ENCODE measurements around the gene SNAPC2. TPM values are rescaled to one million over a fixed set of nuclear protein-coding genes. Genes with fewer than 3 reads are reported as not detected.
A peak's percentile ranks its signal among the peaks of the same experiment; 100 is the strongest.

The SNAPC2 gene
- total and polyA plus RNA-seq, 2 of the 13 experiments (the other 11 are each of a cell fraction or from before 2014, with no cell fraction given), result 10.2 to 12.7 TPM

- TF ChIP-seq ZNF333 (CRISPR knock-in tag; IDR thresholded peaks at IDR 0.05; ENCODE audit: borderline replicate concordance), result no peak
- TF ChIP-seq ARID3A (IDR thresholded peaks at IDR 0.05; ENCODE audit: low read depth, low read length), result no peak
- TF ChIP-seq ESRRA (CRISPR knock-in tag; IDR thresholded peaks at IDR 0.05; ENCODE audit: low read depth), result no peak; the same call in none of the 2 replicates
- no peak for TF ChIP-seq RNF219 (CRISPR knock-in tag; IDR thresholded peaks at IDR 0.05)
- TF ChIP-seq MYPOP (CRISPR knock-in tag; IDR thresholded peaks at IDR 0.05), result peak; percentile 66; the same call in 1 of the 2 replicates
- no peak for TF ChIP-seq NRL (CRISPR knock-in tag; IDR thresholded peaks at IDR 0.05; ENCODE audit: borderline replicate concordance)
- no peak for TF ChIP-seq SSRP1 (CRISPR knock-in tag; IDR thresholded peaks at IDR 0.05)
- TF ChIP-seq CREBL2 (CRISPR knock-in tag; IDR thresholded peaks at IDR 0.05; ENCODE audit: borderline replicate concordance), result peak; percentile 67; the same call in 1 of the 2 replicates
- peak; percentile 69; the same call in 1 of the 2 replicates for TF ChIP-seq PRMT3 (CRISPR knock-in tag; IDR thresholded peaks at IDR 0.05; ENCODE audit: borderline replicate concordance, low read depth)
- peak; percentile 36; the same call in 1 of the 2 replicates for TF ChIP-seq CHCHD3 (CRISPR knock-in tag; IDR thresholded peaks at IDR 0.05)
- no peak for TF ChIP-seq THAP7 (CRISPR knock-in tag; IDR thresholded peaks at IDR 0.05)
- 0 out of 2 replicates have a peak, but pooled peaks have one; percentile 13 for TF ChIP-seq ISL2 (CRISPR knock-in tag; IDR thresholded peaks at IDR 0.05)
- no peak; the same call in 1 of the 2 replicates for TF ChIP-seq ZNF773 (CRISPR knock-in tag; IDR thresholded peaks at IDR 0.05; ENCODE audit: borderline replicate concordance)
- TF ChIP-seq ZNF329 (CRISPR knock-in tag; IDR thresholded peaks at IDR 0.05; ENCODE audit: low read depth), result 0 out of 2 replicates have a peak, but pooled peaks have one; percentile 27
- TF ChIP-seq KDM3A (CRISPR knock-in tag; IDR thresholded peaks at IDR 0.05; ENCODE audit: low read depth), result no peak
- no peak for TF ChIP-seq GLMP (CRISPR knock-in tag; IDR thresholded peaks at IDR 0.05; ENCODE audit: borderline replicate concordance)
- peak; percentile 38; the same call in 1 of the 2 replicates for TF ChIP-seq RAD21 (CRISPR knock-in tag; IDR thresholded peaks at IDR 0.05)
- TF ChIP-seq YEATS4 (CRISPR knock-in tag; IDR thresholded peaks at IDR 0.05; ENCODE audit: borderline replicate concordance), result peak; percentile 70
- TF ChIP-seq CREB1 (IDR thresholded peaks at IDR 0.05), result no peak
- no peak for TF ChIP-seq CREB1 (CRISPR knock-in tag; IDR thresholded peaks at IDR 0.05)
- TF ChIP-seq ZNF253 (CRISPR knock-in tag; IDR thresholded peaks at IDR 0.05; ENCODE audit: borderline replicate concordance), result 0 out of 2 replicates have a peak, but pooled peaks have one; percentile 32
- peak; percentile 53; the same call in 1 of the 2 replicates for TF ChIP-seq ZNF678 (CRISPR knock-in tag; IDR thresholded peaks at IDR 0.05)
Observed at GRCh38 chr19:7916103-7916954, 3.8 kb upstream of the SNAPC2 start (continued).
